Epidermal melanocyte (primary cell): Measurements from ENCODE around the gene SLC7A4.
"Not testable (repeated sequence)": the region's sequence is repeated elsewhere in the genome, so short reads cannot be mapped to it uniquely, and the experiment has no call there.

Experiments
- DNase-seq: peaks from one replicate; pipeline ENCODE4 v3.0.0; 2011; ENCODE audit warnings: low spot score; ENCODE audit not compliant: insufficient read length

Gene SLC7A4

DNA sequence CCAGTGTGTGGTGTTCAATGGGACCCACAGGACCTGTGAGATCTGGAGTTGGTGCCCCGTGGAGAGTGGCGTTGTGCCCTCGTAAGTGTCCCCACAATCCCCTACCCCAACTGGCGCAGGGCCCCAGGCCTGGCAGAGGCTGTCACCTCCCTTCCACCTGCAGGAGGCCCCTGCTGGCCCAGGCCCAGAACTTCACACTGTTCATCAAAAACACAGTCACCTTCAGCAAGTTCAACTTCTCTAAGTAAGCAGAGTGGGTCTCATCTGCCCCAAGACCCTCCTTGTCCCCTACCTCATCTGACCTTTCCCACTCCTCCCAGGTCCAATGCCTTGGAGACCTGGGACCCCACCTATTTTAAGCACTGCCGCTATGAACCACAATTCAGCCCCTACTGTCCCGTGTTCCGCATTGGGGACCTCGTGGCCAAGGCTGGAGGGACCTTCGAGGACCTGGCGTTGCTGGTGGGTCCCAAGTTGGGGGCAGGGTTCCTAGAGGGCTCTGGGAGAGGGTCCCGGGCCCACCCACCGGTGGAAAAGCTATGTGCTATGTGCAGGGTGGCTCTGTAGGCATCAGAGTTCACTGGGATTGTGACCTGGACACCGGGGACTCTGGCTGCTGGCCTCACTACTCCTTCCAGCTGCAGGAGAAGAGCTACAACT lies 9.3 kb downstream of the SLC7A4 start:
- DNase-seq = no peak

DNA sequence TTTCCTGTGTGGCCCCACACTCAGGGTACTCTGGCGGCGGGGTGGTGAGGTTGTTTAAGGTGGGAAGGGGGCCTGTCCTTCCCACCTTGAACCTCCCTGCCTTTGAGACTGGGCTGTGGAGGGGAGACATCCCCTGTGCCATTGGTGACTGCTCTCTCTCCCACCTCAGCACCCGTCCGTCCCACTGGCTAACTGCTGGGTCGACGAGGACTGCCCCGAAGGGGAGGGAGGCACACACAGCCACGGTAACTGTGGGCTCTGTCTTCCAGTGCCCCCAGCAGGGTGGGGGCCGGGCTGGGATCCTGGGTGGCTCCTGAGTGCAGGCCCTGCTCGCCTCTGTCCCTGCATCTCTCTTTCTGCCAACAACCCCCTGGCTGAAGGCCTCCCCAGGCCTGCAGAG lies 9.9 kb downstream of the SLC7A4 start:
- no peak for DNase-seq

DNA sequence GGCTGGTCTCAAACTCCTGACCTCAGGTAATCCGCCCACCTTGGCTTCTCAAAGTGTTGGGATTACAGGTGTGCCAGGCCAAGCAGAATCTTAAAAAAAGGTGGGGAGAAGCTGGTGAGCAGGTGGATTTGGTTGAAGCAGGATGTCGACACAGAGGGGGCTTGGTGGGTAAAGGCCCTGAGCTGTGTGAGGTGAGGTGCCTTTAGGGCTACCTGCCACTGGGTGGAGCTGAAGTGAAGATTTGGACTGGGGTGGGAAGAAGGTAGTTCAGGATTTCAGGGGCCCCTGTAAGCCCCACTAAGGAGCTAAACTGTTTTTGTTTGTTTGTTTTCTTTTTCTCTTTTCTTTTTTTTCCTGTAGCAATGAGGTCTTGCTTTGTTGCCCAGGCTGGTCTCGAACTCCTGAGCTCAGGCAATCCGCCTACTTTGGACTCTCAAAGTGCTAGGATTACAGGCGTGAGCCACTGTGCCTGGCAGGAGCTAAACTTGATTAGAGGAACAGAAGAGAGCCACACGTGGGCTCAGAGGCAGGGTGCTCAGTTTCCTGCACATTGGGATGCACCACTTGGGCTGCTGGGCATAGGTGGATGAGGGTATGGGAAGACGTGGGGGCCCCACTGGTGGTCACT lies 11.4 kb downstream of the SLC7A4 start:
- DNase-seq = no peak

DNA sequence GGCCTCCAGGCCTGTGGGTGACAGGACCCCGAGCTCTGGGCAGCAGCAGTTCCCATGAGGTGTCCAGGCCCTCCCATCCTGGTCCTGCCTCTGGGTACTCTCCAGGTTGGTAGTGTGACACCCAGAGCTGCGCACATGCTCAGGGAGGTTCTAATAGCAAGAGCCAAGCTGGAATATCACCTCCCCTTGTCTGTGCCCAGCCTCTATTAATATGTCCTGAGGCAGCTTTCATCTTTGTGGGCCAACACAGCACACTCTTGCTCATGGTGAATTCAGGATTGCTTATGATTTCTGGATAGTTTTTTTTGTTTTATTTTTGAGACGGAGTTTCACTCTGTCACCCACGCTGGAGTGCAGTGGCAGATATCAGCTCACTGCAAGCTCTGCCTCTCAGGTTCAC lies 14.0 kb downstream of the SLC7A4 start:
- DNase-seq = no peak

DNA sequence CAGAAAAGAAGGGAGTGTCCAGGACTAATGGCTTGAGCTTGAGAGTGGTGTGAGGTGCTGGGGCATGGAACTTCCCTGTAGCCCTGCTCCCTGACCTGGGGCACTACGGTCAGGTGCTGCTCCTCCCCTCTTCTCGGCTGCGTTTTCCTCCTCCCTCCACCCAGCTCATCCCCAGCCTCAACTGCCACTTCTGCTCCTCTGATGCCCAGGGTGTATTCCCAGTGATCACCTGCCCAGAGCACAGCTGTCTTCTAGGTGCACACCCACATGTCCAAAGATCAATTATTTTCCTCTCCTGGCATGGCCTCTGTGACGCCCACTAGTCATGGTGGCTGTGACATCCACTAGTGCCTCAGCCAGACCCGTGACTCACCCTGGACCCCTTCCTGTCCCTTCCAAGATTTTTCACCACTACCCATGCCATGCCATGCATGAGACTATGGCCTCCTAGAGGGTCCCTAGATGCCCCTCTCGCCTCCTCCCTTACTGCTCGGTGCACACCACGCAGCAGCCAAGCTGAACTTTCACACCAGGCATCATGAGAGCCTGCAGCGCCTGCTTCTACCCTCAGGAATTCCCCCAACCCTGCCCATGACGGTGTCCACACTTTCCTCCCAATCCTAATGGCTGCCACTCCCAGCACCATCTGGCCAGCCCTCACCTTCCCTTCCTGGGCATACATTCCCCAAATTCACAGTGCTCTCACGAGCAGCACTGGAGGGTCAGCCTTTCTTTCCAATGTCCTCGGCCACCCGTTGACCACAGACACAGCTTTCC lies 15.5 kb downstream of the SLC7A4 start:
- DNase-seq = no peak

DNA sequence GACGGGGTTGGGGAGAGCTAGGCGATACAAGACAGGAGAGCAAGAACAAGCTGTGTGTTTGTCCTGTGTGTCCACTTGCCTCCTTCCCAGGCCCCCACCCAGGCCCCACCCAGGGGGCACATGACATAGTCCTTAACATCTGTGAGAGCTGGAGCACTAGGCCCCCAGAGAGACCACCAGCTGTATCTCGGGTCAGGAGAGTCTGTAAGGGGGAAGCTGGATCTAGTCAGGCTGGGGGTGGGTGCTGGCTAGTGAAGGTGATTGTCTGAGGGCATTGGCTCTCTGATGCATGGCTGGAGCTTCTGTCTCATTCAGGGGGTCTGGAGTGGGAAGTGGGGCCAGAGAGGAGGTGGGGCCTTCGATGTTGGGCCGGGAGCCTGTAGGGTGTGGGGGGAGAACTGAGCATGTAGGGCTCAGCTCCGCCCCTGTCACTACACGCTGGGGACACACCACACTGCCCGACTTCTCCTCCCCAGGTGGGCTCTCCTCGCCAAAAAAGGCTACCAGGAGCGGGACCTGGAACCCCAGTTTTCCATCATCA lies 16.8 kb downstream of the SLC7A4 start:
- DNase-seq = no peak

DNA sequence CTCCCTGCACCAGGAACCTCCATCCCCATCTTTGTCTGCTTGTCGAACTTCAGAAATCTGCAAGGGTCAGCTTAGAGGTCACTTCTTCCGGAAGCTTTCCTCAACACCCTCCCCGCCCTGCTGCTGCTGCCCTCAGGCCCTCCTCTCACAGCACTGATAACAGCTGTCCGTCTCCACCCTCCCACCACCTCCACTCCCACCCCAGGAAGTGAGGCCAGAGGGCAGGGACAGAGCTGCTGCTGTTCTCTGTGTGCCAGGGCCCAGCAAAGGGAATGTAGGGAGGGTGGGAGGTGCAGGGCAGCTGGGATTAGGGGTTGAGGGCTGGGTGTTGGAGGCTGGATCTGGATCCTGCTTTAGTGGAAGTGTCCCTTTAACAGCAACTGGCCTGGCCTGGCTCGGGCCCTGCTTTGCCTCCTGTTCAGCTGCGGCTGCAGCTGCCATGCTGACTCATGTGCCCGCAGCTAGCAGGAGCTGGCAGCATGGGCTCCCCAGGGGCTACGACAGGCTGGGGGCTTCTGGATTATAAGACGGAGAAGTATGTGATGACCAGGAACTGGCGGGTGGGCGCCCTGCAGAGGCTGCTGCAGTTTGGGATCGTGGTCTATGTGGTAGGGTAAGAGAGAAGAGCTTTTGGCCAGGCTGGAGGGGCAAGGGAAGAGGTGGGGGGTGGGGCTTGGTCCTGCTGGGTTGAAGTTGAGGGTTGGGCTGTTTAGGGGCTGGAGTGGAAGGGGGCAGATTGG lies 17.5 kb downstream of the SLC7A4 start, which contains the start of gene P2RX6:
Gene P2RX6, plus strand, starts transcription at position 440 of the 740 bp plus-strand sequence. Its CDS starts 10 bp downstream, at position 450.
- DNase-seq = peak; percentile 59

DNA sequence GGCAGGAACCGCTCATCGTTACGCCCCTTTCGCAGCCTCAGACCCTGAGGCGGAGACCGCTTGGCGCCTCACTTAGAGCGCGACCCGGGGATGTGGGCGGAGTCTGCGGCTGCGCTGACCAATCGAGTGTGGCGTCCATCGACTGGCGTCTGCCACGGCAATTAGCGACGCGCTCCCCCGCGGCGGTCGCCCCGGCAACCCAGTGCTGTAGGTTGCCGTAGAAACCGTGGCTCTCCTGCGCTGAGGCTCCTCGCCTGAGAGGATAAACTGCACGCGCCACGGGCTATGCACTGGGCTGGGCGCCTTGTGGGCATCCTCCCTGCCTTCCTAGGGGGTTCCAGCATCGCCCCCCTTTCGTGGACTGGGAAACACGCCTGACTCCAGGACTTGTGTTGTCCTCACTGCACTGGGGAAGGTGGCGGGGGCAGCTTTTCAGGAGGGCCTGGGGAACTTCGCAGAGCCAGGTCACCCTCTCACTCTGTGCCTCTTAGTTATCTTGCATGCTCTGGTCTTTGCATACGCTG lies 18.1 kb downstream of the SLC7A4 start:
- DNase-seq = peak; percentile 97

DNA sequence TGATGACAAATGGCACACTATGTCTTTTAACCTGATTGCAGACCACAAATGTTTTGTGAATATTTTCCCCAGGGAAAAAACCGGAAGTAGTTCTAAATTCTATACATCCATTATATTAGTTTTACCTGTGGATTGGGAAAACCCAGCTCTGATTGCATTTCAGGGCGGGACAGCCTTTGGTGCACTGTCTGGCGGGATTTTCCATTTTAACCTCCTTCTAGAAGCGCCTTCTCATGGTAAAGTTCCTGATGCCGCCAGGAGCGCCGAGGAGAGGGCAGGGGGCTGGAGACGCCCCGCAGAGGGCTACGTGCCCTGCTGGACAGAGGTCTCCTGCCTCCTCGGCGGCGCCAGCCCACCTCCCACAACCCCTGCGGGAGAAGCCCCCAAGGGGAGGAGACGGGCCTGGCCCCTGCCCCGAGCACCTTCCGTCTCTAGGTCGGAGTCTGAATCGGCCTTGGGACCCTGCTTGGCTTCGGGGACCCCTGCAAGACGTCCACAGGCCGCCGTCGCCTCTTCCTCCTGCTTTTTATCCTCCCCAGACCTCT lies 18.6 kb downstream of the SLC7A4 start:
- DNase-seq = no peak

DNA sequence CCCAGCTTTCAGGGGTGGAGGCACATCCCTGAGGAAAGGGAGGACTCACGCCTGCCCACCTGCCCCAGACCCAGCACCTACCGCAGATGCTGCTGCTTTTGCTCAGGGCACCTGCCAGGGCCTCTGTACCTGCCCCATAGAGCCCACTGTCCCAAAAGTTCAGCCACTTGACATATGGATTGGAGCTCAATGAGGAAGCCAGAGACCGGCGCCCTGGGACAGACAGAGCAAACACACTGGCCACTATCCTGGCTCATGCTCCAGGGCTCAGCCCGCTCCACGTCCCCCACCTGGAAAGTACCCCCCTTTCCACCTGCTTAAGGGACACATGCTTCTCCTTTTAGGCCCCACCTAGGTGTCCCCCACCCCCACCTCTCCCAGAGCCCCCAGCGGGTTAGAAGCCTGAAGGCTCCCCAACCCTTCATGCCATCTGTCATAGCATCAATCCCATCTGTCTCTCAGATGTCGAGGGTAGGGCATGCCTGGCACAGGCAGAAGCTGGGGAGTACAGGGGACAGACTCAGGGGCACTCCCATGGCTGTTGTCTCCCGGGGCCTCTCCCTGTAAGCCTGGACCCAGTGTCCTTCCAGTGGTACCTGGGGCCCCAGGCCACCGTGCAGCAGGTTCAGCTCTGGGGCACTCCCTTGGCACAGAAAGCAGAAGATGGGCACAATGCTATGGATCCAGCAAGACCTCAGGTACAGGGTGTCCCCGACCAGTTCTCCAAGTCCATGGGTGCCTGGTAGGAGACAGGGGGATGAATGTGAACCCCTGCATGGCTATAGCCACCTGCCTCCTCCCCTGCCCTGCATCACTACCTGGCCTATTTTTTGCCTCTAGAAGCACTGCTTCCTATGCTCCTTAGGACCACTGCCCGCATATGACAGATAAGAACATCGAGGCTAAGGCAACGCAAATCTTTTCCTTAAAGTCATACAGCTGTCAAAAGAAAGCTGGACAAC lies 19.6 kb downstream of the SLC7A4 start:
- no peak for DNase-seq

DNA sequence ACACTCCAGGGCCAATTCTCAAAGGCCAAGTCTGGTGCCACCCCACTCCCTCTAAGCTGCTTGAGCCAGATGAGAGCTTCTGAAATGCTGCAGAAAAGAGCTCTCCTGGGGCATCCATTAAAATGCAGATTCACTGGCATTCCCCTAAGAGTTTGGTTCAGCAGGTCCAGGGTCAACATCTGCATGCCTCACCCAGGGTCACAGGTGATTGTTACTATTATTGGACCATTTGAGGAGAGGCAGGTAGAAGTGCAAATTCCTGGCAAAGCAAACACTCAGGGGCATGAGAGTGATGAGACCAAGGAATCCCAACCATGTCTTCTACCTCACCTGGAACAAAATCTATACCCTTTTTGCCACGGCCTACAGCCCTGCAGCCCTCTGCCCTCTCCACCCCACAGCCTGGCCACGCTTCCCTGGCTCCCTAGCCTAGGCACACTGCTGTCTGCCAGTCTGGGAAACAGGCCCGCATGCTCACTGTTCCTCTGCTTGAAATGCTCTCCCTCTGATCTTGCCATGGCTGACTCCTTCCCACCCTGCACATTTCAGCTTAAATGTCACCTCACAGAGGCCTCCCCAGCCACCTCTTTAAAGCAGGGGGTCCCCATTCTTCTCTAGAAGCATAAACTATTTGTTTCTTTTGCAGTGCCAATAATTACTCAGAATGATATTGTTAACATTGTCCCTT lies 21.8 kb downstream of the SLC7A4 start:
- no peak for DNase-seq

DNA sequence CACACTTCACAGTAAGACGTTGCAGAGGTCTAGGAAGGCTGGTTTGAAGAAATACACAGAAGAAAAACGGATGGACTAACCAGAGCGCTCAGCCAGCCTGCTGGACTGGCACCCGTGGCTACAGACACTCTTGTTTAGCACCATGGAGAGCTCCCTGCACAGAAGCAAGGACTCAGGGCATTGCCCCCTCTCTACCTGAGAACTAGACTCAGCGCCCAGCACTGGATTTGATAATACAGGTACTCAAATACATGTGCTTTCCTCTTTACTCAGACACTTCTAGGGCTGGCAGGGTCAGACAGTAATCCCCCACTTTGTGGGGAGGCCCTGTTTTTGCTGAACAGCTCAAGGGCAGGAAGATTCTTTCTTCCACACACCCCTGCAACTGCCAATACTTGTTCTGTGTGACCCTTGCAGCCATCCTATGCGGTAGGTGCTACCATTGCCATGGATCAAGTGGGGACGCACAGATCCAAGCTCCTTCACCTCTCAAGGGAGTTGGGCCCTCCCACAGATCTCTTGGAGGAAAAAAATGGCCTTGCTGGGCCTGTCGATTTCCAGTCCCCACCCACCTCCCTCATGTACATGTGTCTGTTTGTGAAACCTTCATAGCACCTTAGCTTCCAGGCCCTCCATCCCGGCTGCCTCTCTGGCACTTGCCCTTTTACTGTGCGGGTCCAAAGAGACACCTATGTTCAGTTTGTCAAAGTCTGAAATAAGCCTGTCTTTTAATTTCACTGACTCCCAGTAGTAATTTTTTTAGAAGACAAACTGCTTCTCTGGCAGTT lies 22.5 kb downstream of the SLC7A4 start:
- no peak for DNase-seq

DNA sequence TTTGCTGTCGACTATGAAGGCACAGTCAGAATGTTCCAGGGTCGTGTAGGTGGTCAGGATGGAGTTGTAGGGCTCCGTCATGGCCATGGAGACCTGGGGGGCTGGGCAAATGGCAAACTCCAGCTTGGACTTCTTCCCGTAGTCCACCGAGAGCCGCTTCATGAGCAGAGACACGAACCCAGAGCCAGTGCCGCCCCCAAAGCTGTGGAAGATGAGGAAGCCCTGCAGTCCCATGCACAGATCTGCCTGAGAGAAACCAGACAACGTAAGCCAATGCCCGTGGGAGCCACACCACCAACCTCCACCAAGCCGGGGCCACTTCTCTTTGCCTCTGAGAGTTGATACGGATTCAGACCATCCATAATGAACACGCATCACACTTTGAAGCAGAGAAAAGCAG lies 23.2 kb downstream of the SLC7A4 start:
- DNase-seq = not testable (repeated sequence)

DNA sequence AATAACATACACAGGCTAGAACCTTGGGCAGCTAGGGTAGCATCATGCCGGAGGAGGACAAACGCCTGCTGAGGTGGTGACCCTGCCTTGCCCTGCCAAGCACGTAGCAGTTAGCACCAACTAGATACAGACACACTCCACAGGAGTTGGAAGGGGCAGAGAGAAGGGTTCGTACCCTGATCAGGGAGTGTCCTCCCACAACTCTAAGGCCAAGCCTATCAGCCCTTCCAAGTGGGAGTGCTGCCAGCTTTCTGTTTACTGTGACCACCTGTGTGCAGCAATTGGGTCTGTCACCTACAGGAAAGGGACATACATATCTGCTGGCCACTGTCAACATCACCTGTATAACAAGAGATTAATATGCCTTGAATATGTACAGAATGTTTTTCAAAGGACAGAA lies 28.6 kb downstream of the SLC7A4 start:
- DNase-seq = no peak

DNA sequence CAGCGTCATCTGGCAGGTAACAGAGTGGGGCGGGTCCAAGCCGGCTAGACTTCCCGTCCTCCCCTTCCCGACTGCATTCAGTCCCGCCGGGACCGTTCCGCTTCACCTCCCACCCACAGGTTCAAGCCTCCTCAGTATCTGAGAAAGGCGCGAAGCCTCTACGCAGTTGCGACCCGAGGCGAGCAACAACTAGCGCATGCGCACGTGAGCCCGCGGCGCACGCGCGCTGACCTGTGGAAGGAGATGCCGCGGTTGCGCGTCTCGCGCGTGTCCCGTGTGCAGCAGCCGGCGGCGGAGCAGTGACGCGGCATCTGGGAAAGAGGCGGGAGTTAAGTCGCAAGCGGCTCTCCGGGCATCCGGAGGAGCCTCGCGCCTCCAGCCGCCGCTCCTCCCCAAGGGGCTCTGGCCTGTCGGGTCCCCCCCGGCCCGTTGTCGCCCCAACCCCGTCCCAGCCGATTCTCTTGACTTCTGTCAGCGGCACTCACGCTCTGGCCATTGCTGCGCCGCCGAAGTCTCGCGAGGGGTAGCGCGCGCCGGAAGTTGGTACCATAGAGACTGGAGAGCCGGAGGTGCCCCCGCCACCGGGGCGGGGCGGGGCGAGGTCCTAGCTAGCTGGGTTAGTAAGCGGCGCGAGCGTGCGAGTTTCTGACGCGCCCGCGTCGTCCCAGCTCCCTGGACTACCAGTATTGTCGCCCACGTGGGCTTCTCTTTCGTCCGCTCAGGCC lies 30.6 kb downstream of the SLC7A4 start, which contains the start of gene THAP7:
Gene THAP7, minus strand, starts transcription at position 518 of the 725 bp plus-strand sequence. Its CDS starts 207 bp downstream, at position 311.
- DNase-seq = peak; percentile 79

DNA sequence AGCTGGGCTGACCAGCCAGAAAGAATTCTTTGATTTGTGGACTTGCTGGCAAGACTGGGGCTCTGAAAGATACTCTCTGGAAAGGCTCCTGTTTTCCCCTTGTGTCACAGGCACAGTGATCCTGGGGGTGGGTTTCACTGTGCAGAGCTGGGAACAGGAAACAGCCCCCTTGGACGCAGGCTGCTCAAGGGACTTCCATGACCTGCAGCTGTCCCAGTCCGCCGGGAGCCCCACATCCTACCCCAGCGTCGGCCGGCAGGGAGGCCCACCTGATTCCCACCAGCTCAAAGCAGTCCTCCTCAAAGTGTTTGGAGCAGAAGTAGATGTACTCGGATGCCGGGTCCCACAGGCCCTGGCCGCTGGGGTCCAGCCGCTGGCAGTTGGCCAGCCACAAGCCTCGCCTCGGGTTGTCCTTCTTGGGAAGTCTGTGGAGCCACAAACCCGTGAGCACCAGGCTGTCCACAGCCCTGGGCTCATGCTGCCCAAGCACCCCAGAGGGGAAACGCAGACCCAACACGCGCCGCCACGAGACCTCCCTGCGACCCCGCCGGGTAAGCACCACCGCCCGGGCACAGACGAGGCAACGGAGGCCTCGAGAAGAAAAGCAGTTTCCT lies 31.3 kb downstream of the SLC7A4 start:
- DNase-seq = no peak
